BJ (cell line): ENCODE measurements around the gene HEG1. TPM values are rescaled to one million over a fixed set of nuclear protein-coding genes. Genes with fewer than 3 reads are reported as not detected.

Experiments used
- CTCF ChIA-PET: fragments of 350-600 bp; formaldehyde crosslinking; extraction: SDS; loops from one replicate; lab custom pipeline; 2021; ENCODE audit warnings: antibody characterized with exemption, inconsistent platforms; lab: Yijun Ruan, JAX
- POLR2A ChIA-PET: fragments of 300-600 bp; sonication (Branson Sonifier 250); formaldehyde crosslinking; extraction: SDS; loops from one replicate; lab custom pipeline; 2021; ENCODE audit warnings: antibody characterized with exemption; lab: Charles Lee
- DNase-seq: peaks from one replicate; pipeline ENCODE4 v3.0.0-alpha.2; 2011; ENCODE audit warnings: low read depth
- H3K27me3 ChIP-seq: 2 replicates; pipeline ENCODE4 v1.6.0; 2011; ENCODE audit warnings: low read length; ENCODE audit not compliant: control insufficient read depth, insufficient read depth
- H3K36me3 ChIP-seq: 2 replicates; pipeline ENCODE4 v1.5.1; 2011; ENCODE audit warnings: low read length; ENCODE audit not compliant: control insufficient read depth, insufficient read depth
- H3K4me3 ChIP-seq: 2 replicates; pipeline ENCODE4 v1.5.1; 2011; ENCODE audit warnings: low read depth, mild to moderate bottlenecking, control low read depth, low read length
- CTCF ChIP-seq: IDR thresholded peaks from 2 replicates; pipeline ENCODE4 v1.5.1; 2011; ENCODE audit warnings: low read depth, mild to moderate bottlenecking, control low read depth, inconsistent platforms, low read length, moderate library complexity; ENCODE audit not compliant: insufficient read depth
- polyA plus RNA-seq: library from polyadenylated mRNA; depleted of rRNA; stranded (reverse); fragments of >200 nt; gene quantifications from 2 replicates; pipeline ENCODE4 v1.2.3, GENCODE V29; 2011

Gene HEG1
- polyA plus RNA-seq, 1 experiment: 94.7 TPM

- TF ChIP-seq CTCF: no peak
- no peak overlapping the region for H3K4me3 ChIP-seq
- H3K27me3 ChIP-seq: no peaks in the 10 kb centered on the region
- H3K36me3 ChIP-seq: no peaks in the 10 kb centered on the region
- ChIA-PET POLR2A (no interaction called here), CTCF (interaction anchor here (0.6 to 2.9 kb wide), 7 partner anchors 7 to 659 kb away, joined by 3 to 24 read pairs (median 6); no protein-coding TSS in a partner anchor)
- no peak for DNase-seq
Measured at GRCh38 chr3:124926426-124927101, 129.2 kb downstream of the HEG1 start.

- ChIA-PET CTCF (interaction anchor here (0.7 to 1.8 kb wide), 5 partner anchors 10 to 654 kb away, joined by 3 to 5 read pairs (median 4); no protein-coding TSS in a partner anchor), POLR2A (no interaction called here)
- no peak for DNase-seq
- TF ChIP-seq CTCF: no peak
- no peaks in the 10 kb centered on the region for H3K36me3 ChIP-seq
- no peaks in the 10 kb centered on the region for H3K27me3 ChIP-seq
- H3K4me3 ChIP-seq: no peak overlapping the region
Measured at GRCh38 chr3:124924741-124925140, 131.1 kb downstream of the HEG1 start.

GRCh38 chr3:124923833-124924232, 132.0 kb downstream of the HEG1 start:
- ChIA-PET CTCF (interaction anchor here (1.1 to 1.8 kb wide), 3 partner anchors 12 to 163 kb away, joined by 3 to 5 read pairs (median 3); no protein-coding TSS in a partner anchor), POLR2A (no interaction called here)
- no peak for DNase-seq

GRCh38 chr3:124920718-124921117, 135.1 kb downstream of the HEG1 start:
- ChIA-PET CTCF (interaction anchor here (0.6 to 1.7 kb wide), 7 partner anchors 26 to 665 kb away, joined by 3 to 5 read pairs (median 3); no protein-coding TSS in a partner anchor), POLR2A (no interaction called here)
- TF ChIP-seq CTCF: no peak
- Histone ChIP-seq H3K4me3 (no peak overlapping the region), H3K27me3 (no peaks in the 10 kb centered on the region), H3K36me3 (no peaks in the 10 kb centered on the region)
- DNase-seq: no peak

More at GRCh38 chr3:124923833-124924232, 132.0 kb downstream of the HEG1 start:
- Histone ChIP-seq H3K36me3 (no peaks in the 10 kb centered on the region), H3K27me3 (no peaks in the 10 kb centered on the region), H3K4me3 (no peak overlapping the region)
- peak; percentile 27; the same call in 1 of the 2 replicates for TF ChIP-seq CTCF

- ChIA-PET POLR2A (no interaction called here), CTCF (interaction anchor here (1.0 to 1.7 kb wide), 2 partner anchors 159 to 666 kb away, joined by 3 to 5 read pairs; no protein-coding TSS in a partner anchor)
- peak; percentile 38 for DNase-seq
- H3K36me3 ChIP-seq: no peaks in the 10 kb centered on the region
- 0 out of 2 replicates have a peak, but pooled peaks cover 3% of the 10 kb centered on the region for H3K27me3 ChIP-seq
- H3K4me3 ChIP-seq: no peak overlapping the region
- TF ChIP-seq CTCF: no peak
Measured at GRCh38 chr3:124919756-124920155, 136.0 kb downstream of the HEG1 start.
